ENCODE results near the gene FLII. TPM values are rescaled to one million over a fixed set of nuclear protein-coding genes. Genes with fewer than 3 reads are reported as not detected.
A peak's percentile ranks its signal among the peaks of the same experiment; 100 is the strongest.

Gene FLII
- total RNA-seq, 1 donor from 2014 or later, result 277 TPM

DNA sequence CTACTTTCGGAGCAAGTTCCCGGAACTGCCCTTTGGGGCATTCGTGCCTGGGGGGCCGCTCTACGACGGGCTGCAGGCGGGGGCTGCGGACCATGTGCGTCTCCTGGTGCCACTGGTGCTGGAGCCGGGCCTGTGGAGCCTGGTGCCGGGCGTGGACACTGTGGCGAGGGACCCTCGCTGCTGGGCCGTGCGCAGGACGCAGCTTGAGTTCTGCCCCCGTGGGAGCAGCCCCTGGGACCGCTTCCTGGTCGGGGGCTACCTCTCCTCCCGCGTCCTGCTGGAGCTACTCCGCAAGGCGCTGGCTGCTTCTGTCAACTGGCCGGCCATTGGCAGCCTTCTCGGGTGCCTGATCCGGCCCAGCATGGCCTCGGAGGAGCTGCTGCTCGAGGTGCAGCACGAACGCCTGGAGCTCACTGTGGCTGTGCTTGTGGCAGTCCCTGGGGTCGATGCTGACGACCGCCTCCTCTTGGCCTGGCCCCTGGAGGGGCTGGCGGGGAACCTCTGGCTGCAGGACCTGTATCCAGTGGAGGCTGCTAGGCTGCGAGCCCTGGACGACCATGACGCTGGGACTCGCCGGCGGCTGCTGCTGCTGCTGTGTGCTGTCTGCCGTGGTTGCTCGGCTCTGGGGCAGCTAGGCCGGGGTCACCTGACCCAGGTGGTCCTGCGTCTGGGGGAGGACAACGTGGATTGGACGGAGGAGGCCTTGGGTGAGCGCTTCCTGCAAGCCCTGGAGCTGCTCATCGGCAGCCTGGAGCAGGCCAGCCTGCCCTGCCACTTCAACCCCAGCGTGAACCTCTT, 5.5 kb upstream of the FLII start:
- no peak for DNase-seq (ENCODE audit: extremely low spot score in 2 of 2)
- no peak overlapping the region for H3K27ac ChIP-seq
- H3K4me3 ChIP-seq, result no peak overlapping the region
- H3K4me1 ChIP-seq, result peaks cover 33% of the 10 kb centered on the region
- H3K36me3 ChIP-seq, result peaks cover 3 to 35% of the 10 kb centered on the region in 2 donors
- H3K27me3 ChIP-seq, result no peaks in the 10 kb centered on the region
- no peaks in the 10 kb centered on the region for H3K9me3 ChIP-seq
- intact Hi-C loops (cut with DNase I), result no loop called here
- no peak for TF ChIP-seq POLR2AphosphoS5 (IDR thresholded peaks at IDR 0.05; ENCODE audit: insufficient read depth in 1 of 2, low read depth in 1 of 2)
- TF ChIP-seq POLR2A (IDR thresholded peaks at IDR 0.05), result no peak
- TF ChIP-seq, protein P1, sequence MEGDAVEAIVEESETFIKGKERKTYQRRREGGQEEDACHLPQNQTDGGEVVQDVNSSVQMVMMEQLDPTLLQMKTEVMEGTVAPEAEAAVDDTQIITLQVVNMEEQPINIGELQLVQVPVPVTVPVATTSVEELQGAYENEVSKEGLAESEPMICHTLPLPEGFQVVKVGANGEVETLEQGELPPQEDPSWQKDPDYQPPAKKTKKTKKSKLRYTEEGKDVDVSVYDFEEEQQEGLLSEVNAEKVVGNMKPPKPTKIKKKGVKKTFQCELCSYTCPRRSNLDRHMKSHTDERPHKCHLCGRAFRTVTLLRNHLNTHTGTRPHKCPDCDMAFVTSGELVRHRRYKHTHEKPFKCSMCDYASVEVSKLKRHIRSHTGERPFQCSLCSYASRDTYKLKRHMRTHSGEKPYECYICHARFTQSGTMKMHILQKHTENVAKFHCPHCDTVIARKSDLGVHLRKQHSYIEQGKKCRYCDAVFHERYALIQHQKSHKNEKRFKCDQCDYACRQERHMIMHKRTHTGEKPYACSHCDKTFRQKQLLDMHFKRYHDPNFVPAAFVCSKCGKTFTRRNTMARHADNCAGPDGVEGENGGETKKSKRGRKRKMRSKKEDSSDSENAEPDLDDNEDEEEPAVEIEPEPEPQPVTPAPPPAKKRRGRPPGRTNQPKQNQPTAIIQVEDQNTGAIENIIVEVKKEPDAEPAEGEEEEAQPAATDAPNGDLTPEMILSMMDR (IDR thresholded peaks at IDR 0.05), result no peak

DNA sequence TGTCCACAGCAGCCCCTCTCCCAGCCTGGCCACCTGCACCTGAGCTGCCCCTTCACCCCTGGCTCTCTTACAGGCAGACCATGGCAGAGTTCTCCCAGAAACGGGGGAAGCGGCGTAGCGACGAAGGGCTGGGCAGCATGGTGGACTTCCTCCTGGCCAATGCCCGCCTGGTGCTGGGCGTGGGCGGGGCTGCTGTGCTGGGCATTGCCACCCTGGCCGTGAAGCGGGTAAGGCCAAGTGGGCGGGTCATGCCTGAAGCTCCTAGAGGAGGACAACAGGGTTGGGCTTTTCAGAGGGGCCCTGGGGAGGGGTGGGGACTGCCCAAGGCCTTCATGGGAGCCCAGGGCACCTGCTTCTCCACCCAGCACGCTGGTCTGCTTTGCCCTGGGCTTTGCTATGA, 4.1 kb upstream of the FLII start:
- intact Hi-C loops (cut with DNase I), result no loop called here
- H3K27ac ChIP-seq, result no peak overlapping the region

DNA sequence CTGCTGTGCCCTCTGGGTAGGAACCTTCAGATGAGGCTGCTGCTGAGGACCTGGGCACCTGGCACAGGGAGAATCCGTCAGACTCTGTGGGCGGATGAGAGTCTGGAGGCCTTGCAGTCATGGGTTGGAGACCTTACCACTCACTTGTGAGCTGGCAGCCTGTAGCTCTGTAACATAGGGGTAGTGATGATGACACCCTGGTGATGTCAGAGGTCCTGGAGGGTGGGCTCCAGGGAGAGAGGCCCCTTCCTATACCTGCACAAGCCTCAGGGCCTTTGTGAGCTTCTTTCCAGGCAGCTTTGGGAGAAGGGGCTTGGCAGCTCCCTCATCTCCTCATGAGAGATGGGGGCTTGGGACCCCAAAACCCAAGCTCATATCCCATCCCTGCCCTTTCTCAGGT, 3.6 kb upstream of the FLII start:
- H3K27ac ChIP-seq, result no peak overlapping the region
- H3K4me3 ChIP-seq, result peak overlapping the region in 1 of 2 donors; percentile 90
- DNase-seq (ENCODE audit: extremely low spot score in 2 of 2), result no peak
- peaks cover 45% of the 10 kb centered on the region for H3K4me1 ChIP-seq
- peaks cover 3 to 35% of the 10 kb centered on the region in 2 donors for H3K36me3 ChIP-seq
- no peak for TF ChIP-seq POLR2A (IDR thresholded peaks at IDR 0.05)
- TF ChIP-seq, protein P1 (IDR thresholded peaks at IDR 0.05), result no peak
- no peak for TF ChIP-seq POLR2AphosphoS5 (IDR thresholded peaks at IDR 0.05; ENCODE audit: insufficient read depth in 1 of 2, low read depth in 1 of 2)
- no peaks in the 10 kb centered on the region for H3K9me3 ChIP-seq
- intact Hi-C loops (cut with DNase I), result no loop called here
- H3K27me3 ChIP-seq, result no peaks in the 10 kb centered on the region

More for the DNA sequence above, 4.1 kb upstream of the FLII start:
- TF ChIP-seq, protein P1 (IDR thresholded peaks at IDR 0.05), result no peak
- no peak for TF ChIP-seq POLR2A (IDR thresholded peaks at IDR 0.05)
- TF ChIP-seq POLR2AphosphoS5 (IDR thresholded peaks at IDR 0.05; ENCODE audit: insufficient read depth in 1 of 2, low read depth in 1 of 2), result no peak
- Histone ChIP-seq H3K4me3 (no peak overlapping the region), H3K9me3 (no peaks in the 10 kb centered on the region), H3K36me3 (peaks cover 3 to 35% of the 10 kb centered on the region in 2 donors), H3K4me1 (peaks cover 40% of the 10 kb centered on the region), H3K27me3 (no peaks in the 10 kb centered on the region)
- DNase-seq (ENCODE audit: extremely low spot score in 2 of 2), result no peak

DNA sequence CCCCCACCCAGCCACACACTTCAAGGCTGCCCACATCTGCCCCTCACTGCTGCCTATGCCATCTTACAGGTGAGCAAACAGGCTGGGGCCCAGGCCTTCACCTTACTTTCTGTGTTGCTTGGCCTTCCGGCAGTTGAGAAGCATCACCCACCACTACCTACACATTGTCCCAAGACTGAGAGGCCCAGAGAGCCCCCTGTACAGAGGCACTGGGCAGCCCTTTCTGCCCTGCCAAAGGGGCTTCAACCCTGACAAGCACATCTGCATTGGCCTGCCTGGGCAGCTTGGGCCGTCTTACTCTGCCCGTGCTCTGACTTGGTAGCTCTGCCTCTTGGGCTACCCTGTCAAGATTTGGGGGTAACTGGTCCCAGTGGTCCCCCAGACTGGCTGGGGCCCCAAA, 3.1 kb upstream of the FLII start:
- Histone ChIP-seq H3K9me3 (no peaks in the 10 kb centered on the region), H3K4me1 (peaks cover 50% of the 10 kb centered on the region), H3K36me3 (peaks cover 3 to 39% of the 10 kb centered on the region in 2 donors), H3K27ac (peak overlapping the region; percentile 82), H3K4me3 (peak overlapping the region; percentile 82 to 90), H3K27me3 (no peaks in the 10 kb centered on the region)
- intact Hi-C loops (cut with DNase I), result no loop called here
- no peak for DNase-seq (ENCODE audit: extremely low spot score in 2 of 2)
- TF ChIP-seq, protein P1 (IDR thresholded peaks at IDR 0.05), result no peak
- TF ChIP-seq POLR2A (IDR thresholded peaks at IDR 0.05) (no peak), POLR2AphosphoS5 (IDR thresholded peaks at IDR 0.05; ENCODE audit: insufficient read depth in 1 of 2, low read depth in 1 of 2) (no peak)

DNA sequence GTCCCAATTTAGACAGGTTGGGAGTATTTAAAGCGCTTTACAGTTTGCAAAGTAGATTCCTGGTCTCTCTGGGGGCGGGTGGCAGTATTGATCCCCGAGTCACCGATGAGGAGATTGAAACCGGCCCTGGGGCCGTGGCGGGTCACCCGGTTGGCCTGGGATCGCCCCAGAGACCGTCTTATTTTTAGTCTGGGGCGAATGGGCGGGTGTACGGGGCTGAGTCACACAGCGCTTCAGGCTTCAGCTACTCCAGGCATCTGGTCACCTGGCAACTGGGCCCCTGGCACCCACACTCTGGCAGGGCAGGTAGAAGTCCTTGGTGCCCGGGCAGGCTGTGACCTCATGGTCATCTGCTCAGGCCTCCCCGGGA, 2.6 kb upstream of the FLII start:
- TF ChIP-seq POLR2AphosphoS5 (IDR thresholded peaks at IDR 0.05; ENCODE audit: insufficient read depth in 1 of 2, low read depth in 1 of 2) (no peak), POLR2A (IDR thresholded peaks at IDR 0.05) (no peak)
- TF ChIP-seq, protein P1 (IDR thresholded peaks at IDR 0.05), result no peak
- peaks cover 55% of the 10 kb centered on the region for H3K4me1 ChIP-seq
- intact Hi-C loops (cut with DNase I), result no loop called here
- peaks cover 3 to 44% of the 10 kb centered on the region in 2 donors for H3K36me3 ChIP-seq
- H3K27ac ChIP-seq, result peak overlapping the region; percentile 82
- no peaks in the 10 kb centered on the region for H3K27me3 ChIP-seq
- no peaks in the 10 kb centered on the region for H3K9me3 ChIP-seq
- DNase-seq (ENCODE audit: extremely low spot score in 2 of 2), result no peak
- H3K4me3 ChIP-seq, result peak overlapping the region; percentile 82 to 90

Data from vagina (tissue), 2 donors.